ENCODE measurements around the gene KCNJ15.

The KCNJ15 gene

DNA sequence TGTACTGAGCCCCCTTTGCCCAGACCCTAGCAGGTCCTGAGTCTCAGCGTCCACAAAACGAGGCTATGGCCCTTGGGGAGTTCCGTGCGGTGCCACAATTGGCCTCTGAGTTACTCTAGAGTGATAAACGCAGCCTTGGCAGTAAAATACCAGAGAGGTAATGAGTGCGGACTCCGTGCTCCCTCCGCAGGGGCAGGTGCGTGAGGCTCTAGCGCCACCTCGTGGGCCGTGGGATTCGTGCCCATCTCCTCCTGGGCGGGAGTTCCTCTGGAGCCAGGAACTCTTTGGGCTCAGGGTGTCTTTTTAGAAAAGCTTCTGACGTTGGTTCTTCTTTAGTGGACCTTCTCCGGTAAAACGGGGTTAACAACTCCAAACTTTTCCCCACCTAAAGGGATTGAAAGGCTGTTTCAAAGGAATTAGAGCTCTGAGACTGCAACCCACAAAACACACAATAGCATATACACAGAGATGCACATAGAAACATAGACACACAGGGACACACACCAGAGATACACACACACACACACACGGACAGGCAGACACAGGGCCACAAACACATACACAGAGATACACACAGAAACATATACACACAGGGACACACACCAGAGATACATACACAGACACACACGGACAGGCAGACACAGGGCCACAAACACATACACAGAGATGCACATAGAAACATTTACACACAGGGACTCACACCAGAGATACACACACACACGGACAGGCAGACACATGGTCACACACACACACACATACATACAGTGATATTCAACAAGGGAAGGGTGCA, 99.4 kb downstream of the KCNJ15 start:
- peak; percentile 88 for DNase-seq (ENCODE audit: low spot score)
